Measurements from ENCODE around the gene KRTAP5-2.

KRTAP5-2 gene

GRCh38 chr11:1567052-1567720 lies 30.9 kb downstream of the KRTAP5-2 start:
- DNase-seq (ENCODE audit: low spot score): no peak

GRCh38 chr11:1566381-1567051 lies 31.6 kb downstream of the KRTAP5-2 start:
- DNase-seq (ENCODE audit: low spot score): no peak

- no peak for DNase-seq (ENCODE audit: low spot score)
These were observed 32.2 kb downstream of the KRTAP5-2 start for GRCh38 chr11:1565904-1566247.

GRCh38 chr11:1565173-1565903 lies 32.8 kb downstream of the KRTAP5-2 start:
- no peak for DNase-seq (ENCODE audit: low spot score)

- DNase-seq (ENCODE audit: low spot score): no peak
These were observed 33.4 kb downstream of the KRTAP5-2 start for GRCh38 chr11:1564535-1565172.

- no peak for DNase-seq (ENCODE audit: low spot score)
These were observed 34.2 kb downstream of the KRTAP5-2 start for GRCh38 chr11:1563697-1564534.

GRCh38 chr11:1563149-1563638 lies 34.9 kb downstream of the KRTAP5-2 start:
- no peak for DNase-seq (ENCODE audit: low spot score)

GRCh38 chr11:1562469-1563148 lies 35.5 kb downstream of the KRTAP5-2 start:
- DNase-seq (ENCODE audit: low spot score): no peak

GRCh38 chr11:1561955-1562354 lies 36.1 kb downstream of the KRTAP5-2 start:
- DNase-seq (ENCODE audit: low spot score): no peak

- no peak for DNase-seq (ENCODE audit: low spot score)
These were observed 36.8 kb downstream of the KRTAP5-2 start for GRCh38 chr11:1561266-1561665.

- no peak for DNase-seq (ENCODE audit: low spot score)
These were observed 37.3 kb downstream of the KRTAP5-2 start for GRCh38 chr11:1560649-1561251.

- no peak for DNase-seq (ENCODE audit: low spot score)
These were observed 38.0 kb downstream of the KRTAP5-2 start for GRCh38 chr11:1560002-1560648.

GRCh38 chr11:1559111-1559951 lies 38.8 kb downstream of the KRTAP5-2 start:
- peak; percentile 60 for DNase-seq (ENCODE audit: low spot score)

- DNase-seq (ENCODE audit: low spot score): no peak
These were observed 39.4 kb downstream of the KRTAP5-2 start for GRCh38 chr11:1558775-1559110.

GRCh38 chr11:1557904-1558774 lies 40.0 kb downstream of the KRTAP5-2 start:
- peak; percentile 53 for DNase-seq (ENCODE audit: low spot score)

- DNase-seq (ENCODE audit: low spot score): no peak
These were observed 40.8 kb downstream of the KRTAP5-2 start for GRCh38 chr11:1557051-1557884.

- no peak for DNase-seq (ENCODE audit: low spot score)
These were observed 41.7 kb downstream of the KRTAP5-2 start for GRCh38 chr11:1556278-1556902.

Data from LoVo (cell line).